OCI-M2 (cell line): ENCODE data around the gene RBL2.
"Not testable (repeated sequence)": the region's sequence is repeated elsewhere in the genome, so short reads cannot be mapped to it uniquely, and the experiment has no call there.

Experiments used
- DNase-seq: peaks from one replicate; lab custom pipeline; 2025; ENCODE audit not compliant: unreplicated experiment; lab: John Stamatoyannopoulos, UW

The RBL2 gene

GRCh38 chr16:53506254-53506653, 72.0 kb downstream of the RBL2 start:
- no peak for DNase-seq

DNA sequence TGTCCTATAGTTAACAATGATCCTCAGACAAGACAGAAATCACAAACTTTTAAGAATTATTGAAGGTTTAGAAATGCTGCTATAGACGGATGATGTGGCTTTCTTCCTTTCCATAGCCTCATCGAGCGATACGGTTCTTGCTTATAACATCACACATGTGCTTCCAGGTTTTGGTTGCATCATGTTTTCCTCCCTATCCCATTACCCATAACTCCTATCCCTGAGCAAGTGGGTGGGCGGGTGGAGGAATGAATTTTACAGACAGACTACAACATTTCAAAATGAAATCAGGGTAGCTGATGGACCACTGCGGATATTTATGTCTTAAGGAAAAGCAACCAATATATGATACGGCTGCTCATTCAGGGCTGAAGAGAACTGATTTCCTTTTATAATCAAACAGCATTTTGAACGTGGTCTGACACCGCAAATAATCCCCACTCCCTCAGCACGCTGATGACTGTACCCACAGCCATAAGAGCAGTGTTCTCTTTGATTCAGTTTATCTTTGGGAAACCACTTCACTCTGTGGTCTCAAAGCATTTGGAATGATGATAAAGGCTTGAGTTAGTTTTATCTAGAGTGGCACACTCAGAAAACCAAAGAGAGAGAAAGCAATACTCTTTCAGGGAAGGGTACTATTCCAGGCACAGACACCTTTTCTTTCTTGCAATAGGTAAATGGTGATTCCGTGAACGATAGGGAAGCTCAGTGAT, 73.4 kb downstream of the RBL2 start:
- no peak for DNase-seq

DNA sequence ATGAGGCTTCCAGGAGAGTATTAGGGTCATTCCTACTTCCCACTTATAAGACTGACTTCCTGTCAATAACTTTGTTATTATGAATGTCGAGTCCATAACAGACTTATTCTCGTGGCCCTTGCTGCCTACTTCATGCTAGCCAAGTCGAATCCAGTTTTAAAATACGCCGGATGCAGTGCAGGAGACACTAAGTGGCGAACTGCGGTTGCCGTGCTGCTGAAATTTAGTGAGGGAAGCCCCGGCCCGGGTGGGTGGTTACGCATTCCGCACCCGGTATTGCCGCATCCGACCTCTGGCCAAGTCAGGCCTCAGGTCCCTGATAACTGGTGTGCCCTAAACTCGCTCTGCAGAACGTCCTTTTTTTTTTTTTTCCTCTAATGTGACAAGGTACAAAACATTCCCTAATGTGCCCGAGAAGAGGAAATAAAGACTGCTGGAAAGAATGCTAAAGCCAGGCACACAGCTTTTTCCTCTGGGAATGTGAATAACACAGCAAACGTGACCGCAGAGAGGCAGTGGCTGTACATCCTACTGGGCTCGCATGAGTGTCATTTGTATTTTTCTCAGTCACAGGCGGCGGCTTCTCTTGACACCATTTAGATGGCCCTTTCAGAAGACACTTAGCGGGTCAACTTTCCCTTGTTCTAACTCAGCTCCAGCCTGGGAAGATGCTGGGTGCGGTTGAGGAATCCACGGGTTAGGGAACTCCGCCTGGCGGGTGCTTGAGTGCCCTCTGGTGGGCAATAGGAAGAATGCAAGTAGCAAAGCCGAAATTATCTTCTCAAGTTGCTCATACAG, 75.8 kb downstream of the RBL2 start:
- no peak for DNase-seq

DNA sequence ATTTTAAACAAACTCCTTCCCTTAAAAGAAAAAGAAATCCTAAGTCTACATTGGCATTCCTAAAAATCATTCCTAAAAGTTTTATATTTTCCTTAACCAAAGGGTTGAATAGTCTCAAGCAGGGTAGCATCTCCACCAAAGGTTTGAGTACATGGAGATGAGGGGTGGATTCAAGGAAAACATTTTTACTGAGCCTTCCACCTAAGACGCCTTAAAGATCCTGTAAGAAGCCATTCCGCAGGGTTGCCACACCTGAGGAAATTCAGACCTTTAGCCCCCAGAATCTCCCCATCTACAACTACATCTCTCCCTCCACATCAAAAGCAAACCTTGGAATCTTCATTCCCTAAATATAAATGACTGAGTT, 76.4 kb downstream of the RBL2 start:
- no peak for DNase-seq

DNA sequence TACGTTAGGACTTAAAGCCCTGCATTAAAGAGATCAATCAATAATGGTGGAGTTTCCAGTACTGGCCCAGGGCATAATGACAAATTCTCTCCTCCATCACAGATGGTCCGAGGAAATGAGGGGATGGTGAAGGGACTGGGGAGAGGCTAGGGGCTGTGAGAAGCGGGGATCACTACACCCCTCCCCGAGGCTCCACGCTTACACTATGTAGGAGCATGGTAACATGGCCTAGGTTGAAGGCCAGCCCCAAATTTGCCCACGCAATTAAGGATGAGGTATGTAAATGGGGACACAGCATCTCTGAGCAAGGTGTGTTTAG, 76.8 kb downstream of the RBL2 start:
- DNase-seq: no peak

DNA sequence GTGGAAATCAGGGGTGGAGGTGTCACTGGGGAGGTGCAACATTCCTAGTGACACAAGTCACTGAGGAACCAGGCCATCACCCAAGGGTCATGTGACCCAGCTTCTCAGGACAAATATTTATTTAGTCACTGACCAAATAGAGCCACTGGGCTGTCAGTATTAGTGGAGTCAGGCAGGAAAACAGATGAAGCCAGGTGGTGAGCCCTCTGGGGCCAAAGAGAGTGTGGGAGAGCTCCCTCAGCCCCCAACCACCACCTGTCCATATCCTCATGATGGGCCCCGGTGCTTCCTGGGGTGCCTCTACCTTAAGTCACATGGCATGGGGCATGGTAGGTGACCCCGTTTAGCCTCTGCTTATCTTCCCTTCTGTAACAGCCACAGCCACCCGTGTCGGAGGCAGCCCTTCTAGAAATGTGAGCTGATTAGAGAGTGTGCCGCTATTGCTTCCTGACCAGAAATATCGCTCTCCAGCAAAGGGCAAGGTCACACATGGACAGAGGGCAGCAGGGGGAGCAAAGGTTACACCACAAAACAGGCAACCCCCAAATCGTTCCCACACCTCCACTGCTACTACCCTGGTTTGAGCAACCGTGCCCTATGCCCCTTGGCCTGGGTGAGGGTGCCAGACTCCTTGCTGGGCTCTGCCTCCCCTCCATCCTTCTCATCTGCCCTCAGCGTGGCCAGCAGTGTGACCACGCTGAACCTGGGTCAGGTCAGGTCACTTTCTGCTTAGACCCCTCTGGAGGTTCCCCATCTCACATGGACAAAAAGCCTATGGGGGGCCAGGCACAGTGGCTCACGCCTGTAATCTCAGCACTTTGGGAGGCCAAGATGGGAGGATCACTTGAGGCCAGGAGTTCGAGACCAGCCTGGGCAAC, 77.4 kb downstream of the RBL2 start:
- DNase-seq: no peak

DNA sequence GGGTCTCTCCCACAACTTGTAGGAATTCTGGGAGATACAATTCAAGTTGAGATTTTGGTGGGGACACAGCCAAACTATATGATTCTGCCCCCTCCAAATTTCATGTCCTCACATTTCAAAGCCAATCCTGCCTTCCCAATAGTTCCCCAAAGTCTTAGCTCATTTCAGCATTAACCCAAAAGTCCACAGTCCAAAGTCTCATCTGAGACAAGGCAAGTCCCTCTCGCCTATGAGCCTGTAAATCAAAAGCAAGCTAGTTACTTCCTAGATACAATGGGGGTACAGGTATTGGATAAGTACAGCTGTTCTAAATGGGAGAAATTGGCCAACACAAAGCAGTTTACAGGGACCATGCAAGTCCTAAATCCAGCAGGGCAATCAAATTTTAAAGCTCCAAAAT, 78.5 kb downstream of the RBL2 start:
- not testable (repeated sequence) for DNase-seq

DNA sequence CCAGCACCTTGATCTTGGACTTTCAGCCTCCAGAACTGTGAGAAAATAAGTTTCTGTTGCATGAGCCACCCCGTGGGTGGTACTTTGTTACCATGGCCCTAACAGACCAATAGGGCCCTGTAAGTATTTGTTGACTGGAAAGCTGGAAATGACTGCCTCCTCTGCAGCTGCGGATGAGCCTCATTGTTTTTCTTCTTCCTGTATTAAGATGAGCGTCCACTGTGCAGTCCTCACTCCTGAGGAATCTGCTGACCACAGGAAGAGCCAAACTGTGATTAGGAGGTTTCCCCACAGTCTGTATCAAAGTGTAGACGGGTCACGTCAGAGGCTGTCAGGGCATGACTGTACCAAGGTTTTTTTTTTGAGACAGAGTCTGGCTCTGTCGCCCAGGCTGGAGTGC, 81.0 kb downstream of the RBL2 start:
- DNase-seq: no peak

GRCh38 chr16:53515811-53516210, 81.5 kb downstream of the RBL2 start:
- DNase-seq: no peak

DNA sequence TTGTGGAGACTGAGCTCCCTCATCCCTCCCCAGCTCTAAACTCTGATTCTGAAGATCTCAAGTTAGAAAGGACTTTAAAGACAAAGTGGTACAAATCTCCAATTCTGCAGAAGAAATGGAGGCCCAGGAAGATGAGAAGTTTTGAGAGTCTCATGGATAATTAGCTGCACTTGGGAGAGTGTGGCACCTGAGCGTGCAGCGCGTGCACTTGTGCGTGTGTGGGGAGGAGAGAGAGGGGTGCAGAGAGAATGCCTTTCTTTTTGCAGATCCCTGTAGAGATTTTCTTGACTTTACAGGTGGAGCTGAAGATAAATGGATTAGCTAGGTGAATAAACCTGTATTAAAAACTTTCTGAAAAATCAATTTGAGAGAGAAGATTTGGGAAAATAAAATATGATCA, 83.6 kb downstream of the RBL2 start:
- no peak for DNase-seq

- no peak for DNase-seq
Observed at GRCh38 chr16:53518550-53519416, 84.5 kb downstream of the RBL2 start.

- no peak for DNase-seq
Observed at GRCh38 chr16:53519417-53520091, 85.3 kb downstream of the RBL2 start.

- DNase-seq: no peak
Observed at GRCh38 chr16:53523126-53523804, 89.0 kb downstream of the RBL2 start.

- DNase-seq: no peak
Observed at GRCh38 chr16:53523971-53524548, 89.8 kb downstream of the RBL2 start.

- no peak for DNase-seq
Observed at GRCh38 chr16:53528797-53529196, 94.5 kb downstream of the RBL2 start.

GRCh38 chr16:53529513-53529912, 95.2 kb downstream of the RBL2 start:
- DNase-seq: no peak

- DNase-seq: no peak
Observed at GRCh38 chr16:53530046-53530445, 95.8 kb downstream of the RBL2 start.

DNA sequence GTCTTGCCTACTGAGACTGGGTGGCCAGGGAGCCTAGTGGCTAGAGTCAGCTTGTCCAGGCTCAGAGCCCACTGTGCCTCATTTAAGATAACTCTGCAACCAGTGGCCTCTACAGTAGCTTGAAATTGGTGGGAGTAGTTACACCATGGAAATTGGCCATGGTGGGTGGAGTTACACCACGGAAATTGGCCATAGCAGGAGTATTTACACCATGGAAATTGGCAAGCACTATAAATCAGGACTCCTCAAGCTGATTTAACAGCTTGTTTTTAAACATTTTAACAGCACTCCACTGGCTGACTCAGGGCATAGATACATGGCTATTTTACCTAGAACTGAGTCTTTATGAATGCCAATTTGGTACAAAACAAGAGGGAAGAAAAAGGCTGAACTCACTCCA, 96.5 kb downstream of the RBL2 start:
- no peak for DNase-seq

DNA sequence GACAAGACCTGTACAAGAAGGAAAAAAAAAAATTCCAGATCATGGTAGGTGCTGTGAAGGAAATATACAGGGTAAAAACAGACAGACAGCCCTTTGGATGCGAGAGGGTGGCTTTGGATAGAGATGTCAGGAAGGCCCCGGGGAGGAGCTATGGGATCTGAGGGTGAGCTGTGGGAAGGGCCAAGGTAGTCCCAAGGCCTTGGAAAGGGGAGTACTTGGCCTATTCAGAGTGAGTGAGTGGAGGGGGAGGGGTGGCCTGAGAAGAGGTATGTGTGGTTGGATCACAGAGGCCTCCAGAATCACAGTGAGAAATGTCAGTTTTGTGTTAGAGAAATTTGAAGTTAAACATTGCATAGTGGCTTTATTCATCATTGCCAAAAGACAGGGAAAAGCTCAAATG, 99.9 kb downstream of the RBL2 start:
- DNase-seq: no peak
